Erythroblast (primary cell): ENCODE results near the gene DUS2.

ENCODE experiments used
- GATA1 ChIP-seq: IDR thresholded peaks from 2 replicates; pipeline ENCODE4 v1.6.1; 2011; ENCODE audit warnings: low read depth, mild to moderate bottlenecking, control low read depth, low read length, moderate library complexity
- POLR2A ChIP-seq: IDR thresholded peaks from 2 replicates; pipeline ENCODE4 v1.6.1; 2011; ENCODE audit warnings: mild to moderate bottlenecking, low read length

DNA sequence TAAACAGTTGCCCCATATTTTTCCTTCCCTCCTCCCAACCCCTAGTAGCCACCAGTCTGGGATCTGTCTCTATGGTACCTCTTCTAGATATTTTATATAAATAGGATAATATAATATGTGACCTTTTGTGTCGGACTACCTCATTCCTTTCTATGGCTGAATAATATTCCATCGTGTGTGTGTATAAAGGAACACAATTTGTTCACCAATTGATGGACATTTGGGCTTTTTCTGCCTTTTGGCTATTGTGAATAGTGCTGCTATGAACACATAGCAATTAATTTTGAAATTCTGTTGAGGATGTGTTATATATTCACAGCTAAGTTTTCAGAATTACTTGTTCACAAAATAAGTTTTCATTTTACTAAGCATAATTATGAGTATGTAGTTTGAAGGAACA lies 64.6 kb downstream of the DUS2 start:
- no peak for TF ChIP-seq POLR2A
- no peak for TF ChIP-seq GATA1
